ENCODE measurements around the gene TASL. TPM values are rescaled to one million over a fixed set of nuclear protein-coding genes. Genes with fewer than 3 reads are reported as not detected.
A peak's percentile ranks its signal among the peaks of the same experiment; 100 is the strongest.

TASL gene
- total RNA-seq, 1 donor from 2014 or later: not detected

DNA sequence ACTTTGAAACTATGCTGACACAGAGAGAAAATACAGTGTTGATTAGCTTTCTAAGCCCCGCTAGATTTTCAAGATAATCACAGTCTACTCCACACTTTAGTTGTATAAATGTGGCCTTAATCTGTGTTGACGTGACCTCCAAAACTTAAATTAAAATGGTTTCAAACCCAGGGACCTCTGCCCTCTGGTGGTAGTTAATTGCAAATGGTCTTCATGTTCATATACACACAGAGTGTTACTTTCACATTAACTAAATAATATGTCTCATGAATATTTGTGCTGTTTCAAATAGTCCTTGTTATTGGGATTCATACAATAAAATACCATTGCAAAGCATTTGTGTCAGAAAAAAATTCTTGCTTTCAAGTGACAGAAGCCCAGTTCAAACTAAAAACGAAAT, 64.3 kb downstream of the TASL start:
- TF ChIP-seq, protein P1, sequence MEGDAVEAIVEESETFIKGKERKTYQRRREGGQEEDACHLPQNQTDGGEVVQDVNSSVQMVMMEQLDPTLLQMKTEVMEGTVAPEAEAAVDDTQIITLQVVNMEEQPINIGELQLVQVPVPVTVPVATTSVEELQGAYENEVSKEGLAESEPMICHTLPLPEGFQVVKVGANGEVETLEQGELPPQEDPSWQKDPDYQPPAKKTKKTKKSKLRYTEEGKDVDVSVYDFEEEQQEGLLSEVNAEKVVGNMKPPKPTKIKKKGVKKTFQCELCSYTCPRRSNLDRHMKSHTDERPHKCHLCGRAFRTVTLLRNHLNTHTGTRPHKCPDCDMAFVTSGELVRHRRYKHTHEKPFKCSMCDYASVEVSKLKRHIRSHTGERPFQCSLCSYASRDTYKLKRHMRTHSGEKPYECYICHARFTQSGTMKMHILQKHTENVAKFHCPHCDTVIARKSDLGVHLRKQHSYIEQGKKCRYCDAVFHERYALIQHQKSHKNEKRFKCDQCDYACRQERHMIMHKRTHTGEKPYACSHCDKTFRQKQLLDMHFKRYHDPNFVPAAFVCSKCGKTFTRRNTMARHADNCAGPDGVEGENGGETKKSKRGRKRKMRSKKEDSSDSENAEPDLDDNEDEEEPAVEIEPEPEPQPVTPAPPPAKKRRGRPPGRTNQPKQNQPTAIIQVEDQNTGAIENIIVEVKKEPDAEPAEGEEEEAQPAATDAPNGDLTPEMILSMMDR (IDR thresholded peaks at IDR 0.05; ENCODE audit: insufficient read depth, low read length, poor library complexity, severe bottlenecking): peak; percentile 56
- no peaks in the 10 kb centered on the region for H3K36me3 ChIP-seq (ENCODE audit: control insufficient read depth, insufficient read depth, low read length)
- H3K27me3 ChIP-seq (ENCODE audit: control insufficient read depth, insufficient read depth, low read length): no peaks in the 10 kb centered on the region
- no peak for DNase-seq (ENCODE audit: low read depth)
- H3K4me3 ChIP-seq (ENCODE audit: low read depth, low read length): no peak overlapping the region

Other genes starting within 250 kb of the TASL start
- gene GK, start 75.7 kb upstream of the TASL start, total RNA-seq: 4.1 and 5.5 TPM in 2 replicates